ENCODE measurements around the gene KLHL40.

The KLHL40 gene

GRCh38 chr3:42703695-42704025 lies 18.3 kb downstream of the KLHL40 start:
- no peak for DNase-seq (ENCODE audit: low read depth in 4 of 4, low spot score in 1 of 4)

- DNase-seq (ENCODE audit: low read depth in 4 of 4, low spot score in 1 of 4) = no peak
Measured at GRCh38 chr3:42704136-42704841, 19.0 kb downstream of the KLHL40 start.

GRCh38 chr3:42705058-42705767 lies 19.9 kb downstream of the KLHL40 start:
- DNase-seq (ENCODE audit: low read depth in 4 of 4, low spot score in 1 of 4) = no peak

- DNase-seq (ENCODE audit: low read depth in 4 of 4, low spot score in 1 of 4) = no peak
Measured at GRCh38 chr3:42705962-42706585, 20.7 kb downstream of the KLHL40 start.

- DNase-seq (ENCODE audit: low read depth in 4 of 4, low spot score in 1 of 4) = no peak
Measured at GRCh38 chr3:42706721-42707619, 21.6 kb downstream of the KLHL40 start.

- DNase-seq (ENCODE audit: low read depth in 4 of 4, low spot score in 1 of 4) = no peak
Measured at GRCh38 chr3:42707620-42708355, 22.5 kb downstream of the KLHL40 start.

GRCh38 chr3:42708611-42709151 lies 23.3 kb downstream of the KLHL40 start:
- no peak for DNase-seq (ENCODE audit: low read depth in 4 of 4, low spot score in 1 of 4)

GRCh38 chr3:42709621-42710020 lies 24.3 kb downstream of the KLHL40 start:
- no peak for DNase-seq (ENCODE audit: low read depth in 4 of 4, low spot score in 1 of 4)

- DNase-seq (ENCODE audit: low read depth in 4 of 4, low spot score in 1 of 4) = no peak
Measured at GRCh38 chr3:42710323-42711021, 25.1 kb downstream of the KLHL40 start.

- DNase-seq (ENCODE audit: low read depth in 4 of 4, low spot score in 1 of 4) = no peak
Measured at GRCh38 chr3:42711491-42712343, 26.4 kb downstream of the KLHL40 start.

GRCh38 chr3:42712344-42712648 lies 27.0 kb downstream of the KLHL40 start:
- no peak for DNase-seq (ENCODE audit: low read depth in 4 of 4, low spot score in 1 of 4)

GRCh38 chr3:42712688-42713372 lies 27.5 kb downstream of the KLHL40 start:
- no peak for DNase-seq (ENCODE audit: low read depth in 4 of 4, low spot score in 1 of 4)

- no peak for DNase-seq (ENCODE audit: low read depth in 4 of 4, low spot score in 1 of 4)
Measured at GRCh38 chr3:42713747-42714146, 28.4 kb downstream of the KLHL40 start.

GRCh38 chr3:42714171-42714852 lies 29.0 kb downstream of the KLHL40 start:
- DNase-seq (ENCODE audit: low read depth in 4 of 4, low spot score in 1 of 4) = no peak

- no peak for DNase-seq (ENCODE audit: low read depth in 4 of 4, low spot score in 1 of 4)
Measured at GRCh38 chr3:42717306-42717705, 32.0 kb downstream of the KLHL40 start.

- DNase-seq (ENCODE audit: low read depth in 4 of 4, low spot score in 1 of 4) = no peak
Measured at GRCh38 chr3:42718338-42718737, 33.0 kb downstream of the KLHL40 start.

GRCh38 chr3:42719002-42719401 lies 33.7 kb downstream of the KLHL40 start:
- no peak for DNase-seq (ENCODE audit: low read depth in 4 of 4, low spot score in 1 of 4)

GRCh38 chr3:42720126-42720525 lies 34.8 kb downstream of the KLHL40 start:
- no peak for DNase-seq (ENCODE audit: low read depth in 4 of 4, low spot score in 1 of 4)
